Aorta (tissue), 5 donors: Measurements from ENCODE around the gene SCYGR6. TPM values are rescaled to one million over a fixed set of nuclear protein-coding genes. Genes with fewer than 3 reads are reported as not detected.

Experiments
- ATAC-seq: fragments of 200-7000 bp; cut with Tn5 transposase; one replicate; pipeline ENCODE4 v1.9.1; 2022; ENCODE audit warnings: moderate library complexity; ENCODE audit not compliant: low FRiP score
- DNase-seq, 2 donors: peaks; one replicate each; pipeline ENCODE4 v3.0.0-alpha.2; 2020
- H3K27ac ChIP-seq, 2 donors: one replicate each; pipeline ENCODE4 v1.5.1; 2013; ENCODE audit warnings: low read length in 2 of 2, mild to moderate bottlenecking in 2 of 2, moderate library complexity in 2 of 2, control low read depth in 1 of 2, inconsistent platforms in 1 of 2, low read depth in 1 of 2
- H3K27me3 ChIP-seq, 2 donors: one replicate each; pipeline ENCODE4 v1.6.1; 2013; ENCODE audit warnings: control low read depth in 1 of 2, low read length in 1 of 2, mild to moderate bottlenecking in 1 of 2, moderate library complexity in 1 of 2; ENCODE audit not compliant: insufficient read depth in 2 of 2, control insufficient read depth in 1 of 2
- H3K36me3 ChIP-seq, 2 donors: one replicate each; pipeline ENCODE4 v1.6.1; 2013; ENCODE audit warnings: control low read depth in 1 of 2, low read length in 1 of 2, mild to moderate bottlenecking in 1 of 2; ENCODE audit not compliant: insufficient read depth in 2 of 2, control insufficient read depth in 1 of 2
- H3K4me1 ChIP-seq, 2 donors: one replicate each; pipeline ENCODE4 v1.6.1; 2013; ENCODE audit warnings: low read length in 2 of 2, control low read depth in 1 of 2, mild to moderate bottlenecking in 1 of 2, moderate library complexity in 1 of 2; ENCODE audit not compliant: insufficient read depth in 2 of 2, control insufficient read depth in 1 of 2
- H3K4me3 ChIP-seq, 2 donors: one replicate each; pipeline ENCODE4 v1.5.1; 2013; ENCODE audit warnings: low read length in 2 of 2, control low read depth in 1 of 2, mild to moderate bottlenecking in 1 of 2
- H3K9me3 ChIP-seq: one replicate; pipeline ENCODE4 v1.6.1; 2013; ENCODE audit warnings: mild to moderate bottlenecking, low read length; ENCODE audit not compliant: control insufficient read depth
- WGBS, 2 donors: extraction: QIAGEN DNeasy Blood & Tissue Kit; methylation state at CpG; one replicate each; pipeline ENCODE4 v1.1.7; 2013; 5-methylcytosine and 5-hydroxymethylcytosine counted together
- intact Hi-C, 2 donors: fragments of 100-400 bp; cut with DNase I; formaldehyde crosslinking; loops; one replicate each; pipeline versions ENCODE4 v1.14.2 to v1.15.0; 2022
- polyA plus RNA-seq, 2 donors: library from polyadenylated mRNA; stranded (reverse); fragments of 200-250 nt; gene quantifications; one replicate each; pipeline ENCODE4 v1.2.3, GENCODE V29; 2013
- total RNA-seq, 2 donors: library from RNA; stranded (reverse); fragmentation: NEBNext Ultra II Directional; extraction: Animal tissue kit (Norgen Biotek cat#: 25700); gene quantifications; one replicate each; pipeline ENCODE4 v1.2.1, GENCODE V29; 2021
- donor health status: healthy with polysubstance abuse.
- donor health status: Bipolar disorder and iron deficiency.
- donor health status: DM: no; HTN: no; CAD: no.
- donor health status: DM: no; HTN: no; CAD: no.
- donor health status: DM: yes; HTN: yes; CAD: no.

SCYGR6 gene
- total and polyA plus RNA-seq, 4 donors = not detected

- H3K9me3 ChIP-seq = no peaks in the 10 kb centered on the region
- intact Hi-C loops = loop anchor here in 1 of 2 donors (5.0 kb wide), 1 partner anchor 312 kb away; no protein-coding TSS in a partner anchor
- no peaks in the 10 kb centered on the region for H3K4me1 ChIP-seq
- WGBS, 2 donors = 93 to 94% methylated on average over 4 of the region's 4 CpGs
- no peak overlapping the region for H3K4me3 ChIP-seq
- H3K27me3 ChIP-seq = no peaks in the 10 kb centered on the region
- ATAC-seq (no peak), DNase-seq (no peak)
- no peak overlapping the region for H3K27ac ChIP-seq
- no peaks in the 10 kb centered on the region for H3K36me3 ChIP-seq
Measured at GRCh38 chr2:227719641-227720040, 4.9 kb downstream of the SCYGR6 start.

GRCh38 chr2:227717687-227718567 is 6.6 kb downstream of the SCYGR6 start, which contains the start of gene SLC19A3:
SLC19A3 (minus strand) TSS chr2:227718028; CDS start chr2:227702318, 15,710 bp downstream.
- peak within 1 kb of the TSS; percentile 15 to 54 for H3K4me3 ChIP-seq
- H3K27me3 ChIP-seq = no peaks in the 10 kb centered on the region
- no peaks in the 10 kb centered on the region for H3K4me1 ChIP-seq
- DNase-seq (peak; percentile 91 to 95), ATAC-seq (peak; percentile 90)
- WGBS, 2 donors = 2 to 3% methylated on average over 35 of the region's 35 CpGs
- no peaks in the 10 kb centered on the region for H3K9me3 ChIP-seq
- intact Hi-C loops = loop anchor here in 1 of 2 donors (5.0 kb wide), 1 partner anchor 311 kb away; no protein-coding TSS in a partner anchor
- no peaks in the 10 kb centered on the region for H3K36me3 ChIP-seq
- H3K27ac ChIP-seq = no peak within 1 kb of the TSS

- H3K27me3 ChIP-seq = no peaks in the 10 kb centered on the region
- H3K9me3 ChIP-seq = no peaks in the 10 kb centered on the region
- intact Hi-C loops = loop anchor here in 1 of 2 donors (5.0 kb wide), 1 partner anchor 309 kb away; no protein-coding TSS in a partner anchor
- 94 to 99% methylated on average over 2 of the region's 2 CpGs for WGBS, 2 donors
- no peak overlapping the region for H3K4me3 ChIP-seq
- ATAC-seq (no peak), DNase-seq (no peak)
- no peaks in the 10 kb centered on the region for H3K4me1 ChIP-seq
- H3K36me3 ChIP-seq = no peaks in the 10 kb centered on the region
- H3K27ac ChIP-seq = no peak overlapping the region
Measured at GRCh38 chr2:227716501-227716900, 8.1 kb downstream of the SCYGR6 start.

GRCh38 chr2:227713291-227713690 is 11.3 kb downstream of the SCYGR6 start:
- WGBS, 2 donors = 46 to 100% methylated on average over 1 of the region's 1 CpG
- DNase-seq = no peak
- no peak for ATAC-seq
- Histone ChIP-seq H3K27ac (no peak overlapping the region), H3K27me3 (no peaks in the 10 kb centered on the region), H3K4me3 (no peak overlapping the region), H3K9me3 (no peaks in the 10 kb centered on the region), H3K4me1 (no peaks in the 10 kb centered on the region), H3K36me3 (no peaks in the 10 kb centered on the region)
- intact Hi-C loops = no loop called here

- intact Hi-C loops = no loop called here
- Histone ChIP-seq H3K36me3 (no peaks in the 10 kb centered on the region), H3K9me3 (no peaks in the 10 kb centered on the region), H3K27ac (no peak overlapping the region), H3K4me3 (no peak overlapping the region), H3K27me3 (no peaks in the 10 kb centered on the region), H3K4me1 (no peaks in the 10 kb centered on the region)
- ATAC-seq (no peak), DNase-seq (no peak)
- WGBS, 2 donors = 87 to 92% methylated on average over 7 of the region's 7 CpGs
Measured at GRCh38 chr2:227710986-227711385, 13.6 kb downstream of the SCYGR6 start.

GRCh38 chr2:227707390-227707789 is 17.2 kb downstream of the SCYGR6 start:
- intact Hi-C loops = no loop called here
- WGBS, 2 donors = 81 to 91% methylated on average over 6 of the region's 6 CpGs
- no peaks in the 10 kb centered on the region for H3K27me3 ChIP-seq
- no peak for ATAC-seq
- H3K9me3 ChIP-seq = no peaks in the 10 kb centered on the region
- H3K36me3 ChIP-seq = no peaks in the 10 kb centered on the region
- no peak overlapping the region for H3K4me3 ChIP-seq
- H3K27ac ChIP-seq = no peak overlapping the region
- DNase-seq = no peak
- no peaks in the 10 kb centered on the region for H3K4me1 ChIP-seq

GRCh38 chr2:227706859-227707258 is 17.7 kb downstream of the SCYGR6 start:
- DNase-seq (no peak), ATAC-seq (no peak)
- intact Hi-C loops = no loop called here
- Histone ChIP-seq H3K4me1 (no peaks in the 10 kb centered on the region), H3K27me3 (no peaks in the 10 kb centered on the region), H3K36me3 (no peaks in the 10 kb centered on the region), H3K9me3 (no peaks in the 10 kb centered on the region), H3K27ac (no peak overlapping the region), H3K4me3 (no peak overlapping the region)
- 85 to 88% methylated on average over 4 of the region's 4 CpGs for WGBS, 2 donors

GRCh38 chr2:227703961-227704360 is 20.6 kb downstream of the SCYGR6 start:
- Histone ChIP-seq H3K27me3 (no peaks in the 10 kb centered on the region), H3K4me1 (no peaks in the 10 kb centered on the region), H3K4me3 (no peak overlapping the region), H3K36me3 (no peaks in the 10 kb centered on the region), H3K27ac (no peak overlapping the region), H3K9me3 (peaks cover 1% of the 10 kb centered on the region)
- intact Hi-C loops = no loop called here
- WGBS, 2 donors = 82 to 84% methylated on average over 3 of the region's 3 CpGs
- ATAC-seq (no peak), DNase-seq (no peak)

- H3K27ac ChIP-seq = no peak overlapping the region
- H3K36me3 ChIP-seq = no peaks in the 10 kb centered on the region
- no peak for DNase-seq
- intact Hi-C loops = no loop called here
- peak; percentile 41 for ATAC-seq
- 57 to 67% methylated on average over 4 of the region's 4 CpGs for WGBS, 2 donors
- H3K9me3 ChIP-seq = peaks cover 1% of the 10 kb centered on the region
- H3K27me3 ChIP-seq = no peaks in the 10 kb centered on the region
- H3K4me3 ChIP-seq = no peak overlapping the region
- H3K4me1 ChIP-seq = no peaks in the 10 kb centered on the region
Measured at GRCh38 chr2:227703280-227703732, 21.3 kb downstream of the SCYGR6 start.
